ENCODE results near the gene FUCA1.
"Not testable (repeated sequence)": the region's sequence is repeated elsewhere in the genome, so short reads cannot be mapped to it uniquely, and the experiment has no call there.

FUCA1 gene

GRCh38 chr1:23804183-23804835 lies 63.8 kb downstream of the FUCA1 start:
- WGBS, 2 experiments, result 87 to 88% methylated on average over 7 of the region's 7 CpGs
- Histone ChIP-seq H3K9me3 (ENCODE audit: control insufficient read depth, low read length) (no peaks in the 10 kb centered on the region), H3K27ac (ENCODE audit: insufficient read depth, low read depth, low read length, poor library complexity, severe bottlenecking) (no peak overlapping the region), H3K4me1 (ENCODE audit: control insufficient read depth, insufficient read depth, low read length) (peaks cover 11% of the 10 kb centered on the region), H3K36me3 (ENCODE audit: control insufficient read depth, insufficient read depth, low read length) (peaks cover 2% of the 10 kb centered on the region), H3K27me3 (ENCODE audit: control insufficient read depth, insufficient read depth, low read length, poor library complexity, severe bottlenecking) (peaks cover 14% of the 10 kb centered on the region), H3K4me3 (ENCODE audit: insufficient read depth, low read depth, low read length) (no peak overlapping the region)

- no peaks in the 10 kb centered on the region for H3K9me3 ChIP-seq (ENCODE audit: control insufficient read depth, low read length)
- peaks cover 15% of the 10 kb centered on the region for H3K4me1 ChIP-seq (ENCODE audit: control insufficient read depth, insufficient read depth, low read length)
- H3K36me3 ChIP-seq (ENCODE audit: control insufficient read depth, insufficient read depth, low read length), result peaks cover 2% of the 10 kb centered on the region
- peaks cover 14% of the 10 kb centered on the region for H3K27me3 ChIP-seq (ENCODE audit: control insufficient read depth, insufficient read depth, low read length, poor library complexity, severe bottlenecking)
- H3K27ac ChIP-seq (ENCODE audit: insufficient read depth, low read depth, low read length, poor library complexity, severe bottlenecking), result no peak overlapping the region
- WGBS, 2 experiments, result 92 to 93% methylated on average over 5 of the region's 5 CpGs
- H3K4me3 ChIP-seq (ENCODE audit: insufficient read depth, low read depth, low read length), result no peak overlapping the region
Observed at GRCh38 chr1:23803674-23804073, 64.4 kb downstream of the FUCA1 start.

- H3K27ac ChIP-seq (ENCODE audit: insufficient read depth, low read depth, low read length, poor library complexity, severe bottlenecking); H3K9me3 ChIP-seq (ENCODE audit: control insufficient read depth, low read length); H3K36me3 ChIP-seq (ENCODE audit: control insufficient read depth, insufficient read depth, low read length); H3K4me3 ChIP-seq (ENCODE audit: insufficient read depth, low read depth, low read length): not testable (repeated sequence)
- WGBS, 2 experiments, result 88 to 95% methylated on average over 7 of the region's 7 CpGs
- Histone ChIP-seq H3K27me3 (ENCODE audit: control insufficient read depth, insufficient read depth, low read length, poor library complexity, severe bottlenecking) (peaks cover 14% of the 10 kb centered on the region), H3K4me1 (ENCODE audit: control insufficient read depth, insufficient read depth, low read length) (peaks cover 15% of the 10 kb centered on the region)
Observed at GRCh38 chr1:23802809-23803342, 65.2 kb downstream of the FUCA1 start.

GRCh38 chr1:23801876-23802275 lies 66.2 kb downstream of the FUCA1 start:
- no peak overlapping the region for H3K27ac ChIP-seq (ENCODE audit: insufficient read depth, low read depth, low read length, poor library complexity, severe bottlenecking)
- peaks cover 15% of the 10 kb centered on the region for H3K4me1 ChIP-seq (ENCODE audit: control insufficient read depth, insufficient read depth, low read length)
- 75 to 76% methylated on average over 10 of the region's 10 CpGs for WGBS, 2 experiments
- H3K36me3 ChIP-seq (ENCODE audit: control insufficient read depth, insufficient read depth, low read length), result peaks cover 2% of the 10 kb centered on the region
- no peak overlapping the region for H3K4me3 ChIP-seq (ENCODE audit: insufficient read depth, low read depth, low read length)
- H3K9me3 ChIP-seq (ENCODE audit: control insufficient read depth, low read length), result no peaks in the 10 kb centered on the region
- peaks cover 14% of the 10 kb centered on the region for H3K27me3 ChIP-seq (ENCODE audit: control insufficient read depth, insufficient read depth, low read length, poor library complexity, severe bottlenecking)

- no peak overlapping the region for H3K27ac ChIP-seq (ENCODE audit: insufficient read depth, low read depth, low read length, poor library complexity, severe bottlenecking)
Observed at GRCh38 chr1:23801338-23801748, 66.7 kb downstream of the FUCA1 start.

GRCh38 chr1:23800400-23801337 lies 67.4 kb downstream of the FUCA1 start, which contains the start of gene GALE:
Gene GALE (minus strand): TSS chr1:23800754. CDS start chr1:23799007, 1,747 bp downstream.
- H3K36me3 ChIP-seq (ENCODE audit: control insufficient read depth, insufficient read depth, low read length), result no peaks in the 10 kb centered on the region
- peaks cover 15% of the 10 kb centered on the region for H3K4me1 ChIP-seq (ENCODE audit: control insufficient read depth, insufficient read depth, low read length)
- no peaks in the 10 kb centered on the region for H3K9me3 ChIP-seq (ENCODE audit: control insufficient read depth, low read length)
- H3K27me3 ChIP-seq (ENCODE audit: control insufficient read depth, insufficient read depth, low read length, poor library complexity, severe bottlenecking), result peaks cover 14% of the 10 kb centered on the region
- WGBS, 2 experiments, result 0 to 1% methylated on average over 82 of the region's 82 CpGs
- peak within 1 kb of the TSS; percentile 83 for H3K4me3 ChIP-seq (ENCODE audit: insufficient read depth, low read depth, low read length)
- peak within 1 kb of the TSS; percentile 26 for H3K27ac ChIP-seq (ENCODE audit: insufficient read depth, low read depth, low read length, poor library complexity, severe bottlenecking)

More at GRCh38 chr1:23801338-23801748, 66.7 kb downstream of the FUCA1 start:
- Histone ChIP-seq H3K36me3 (ENCODE audit: control insufficient read depth, insufficient read depth, low read length) (no peaks in the 10 kb centered on the region), H3K4me3 (ENCODE audit: insufficient read depth, low read depth, low read length) (peak overlapping the region; percentile 83), H3K4me1 (ENCODE audit: control insufficient read depth, insufficient read depth, low read length) (peaks cover 15% of the 10 kb centered on the region), H3K9me3 (ENCODE audit: control insufficient read depth, low read length) (no peaks in the 10 kb centered on the region), H3K27me3 (ENCODE audit: control insufficient read depth, insufficient read depth, low read length, poor library complexity, severe bottlenecking) (peaks cover 14% of the 10 kb centered on the region)
- 23 to 27% methylated on average over 19 of the region's 19 CpGs for WGBS, 2 experiments

- 3 to 4% methylated on average over 48 of the region's 48 CpGs for WGBS, 2 experiments
- Histone ChIP-seq H3K4me1 (ENCODE audit: control insufficient read depth, insufficient read depth, low read length) (peaks cover 15% of the 10 kb centered on the region), H3K36me3 (ENCODE audit: control insufficient read depth, insufficient read depth, low read length) (no peaks in the 10 kb centered on the region), H3K27ac (ENCODE audit: insufficient read depth, low read depth, low read length, poor library complexity, severe bottlenecking) (peak overlapping the region; percentile 26), H3K9me3 (ENCODE audit: control insufficient read depth, low read length) (no peaks in the 10 kb centered on the region), H3K27me3 (ENCODE audit: control insufficient read depth, insufficient read depth, low read length, poor library complexity, severe bottlenecking) (peaks cover 14% of the 10 kb centered on the region), H3K4me3 (ENCODE audit: insufficient read depth, low read depth, low read length) (peak overlapping the region; percentile 83)
Observed at GRCh38 chr1:23799570-23800399, 68.3 kb downstream of the FUCA1 start.

- Histone ChIP-seq H3K36me3 (ENCODE audit: control insufficient read depth, insufficient read depth, low read length) (no peaks in the 10 kb centered on the region), H3K4me1 (ENCODE audit: control insufficient read depth, insufficient read depth, low read length) (peaks cover 15% of the 10 kb centered on the region), H3K27me3 (ENCODE audit: control insufficient read depth, insufficient read depth, low read length, poor library complexity, severe bottlenecking) (peaks cover 14% of the 10 kb centered on the region), H3K4me3 (ENCODE audit: insufficient read depth, low read depth, low read length) (peak overlapping the region; percentile 83), H3K9me3 (ENCODE audit: control insufficient read depth, low read length) (no peaks in the 10 kb centered on the region), H3K27ac (ENCODE audit: insufficient read depth, low read depth, low read length, poor library complexity, severe bottlenecking) (no peak overlapping the region)
- 66 to 67% methylated on average over 7 of the region's 7 CpGs for WGBS, 2 experiments
Observed at GRCh38 chr1:23799255-23799569, 68.9 kb downstream of the FUCA1 start.

GRCh38 chr1:23798662-23799142 lies 69.4 kb downstream of the FUCA1 start:
- Histone ChIP-seq H3K4me3 (ENCODE audit: insufficient read depth, low read depth, low read length) (no peak overlapping the region), H3K9me3 (ENCODE audit: control insufficient read depth, low read length) (no peaks in the 10 kb centered on the region), H3K36me3 (ENCODE audit: control insufficient read depth, insufficient read depth, low read length) (no peaks in the 10 kb centered on the region), H3K27me3 (ENCODE audit: control insufficient read depth, insufficient read depth, low read length, poor library complexity, severe bottlenecking) (peaks cover 14% of the 10 kb centered on the region), H3K27ac (ENCODE audit: insufficient read depth, low read depth, low read length, poor library complexity, severe bottlenecking) (no peak overlapping the region), H3K4me1 (ENCODE audit: control insufficient read depth, insufficient read depth, low read length) (peaks cover 15% of the 10 kb centered on the region)
- 91 to 92% methylated on average over 12 of the region's 12 CpGs for WGBS, 2 experiments

Measured in ectodermal cell (in vitro differentiated cells).